ENCODE measurements around the gene STAT5A.
"Not testable (repeated sequence)": the region's sequence is repeated elsewhere in the genome, so short reads cannot be mapped to it uniquely, and the experiment has no call there.

DNA sequence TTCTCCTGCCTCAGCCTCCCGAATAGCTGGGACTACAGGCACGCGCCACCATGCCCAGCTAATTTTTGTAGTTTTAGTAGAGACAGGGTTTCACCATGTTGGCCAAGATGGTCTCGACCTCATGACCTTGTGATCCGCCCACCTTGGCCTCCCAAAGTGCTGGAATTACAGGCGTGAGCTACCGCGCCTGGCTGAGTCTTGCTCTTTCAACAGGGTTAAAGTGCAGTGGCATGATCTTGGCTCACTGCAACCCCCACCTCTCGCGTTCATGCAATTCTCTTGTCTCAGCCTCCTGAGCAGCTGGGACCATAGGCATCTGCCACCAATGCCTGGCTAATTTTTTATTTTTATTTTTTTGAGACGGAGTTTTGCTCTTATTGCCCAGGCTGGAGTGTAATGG is 43.1 kb upstream of the STAT5A start:
- TF ChIP-seq, protein P1, sequence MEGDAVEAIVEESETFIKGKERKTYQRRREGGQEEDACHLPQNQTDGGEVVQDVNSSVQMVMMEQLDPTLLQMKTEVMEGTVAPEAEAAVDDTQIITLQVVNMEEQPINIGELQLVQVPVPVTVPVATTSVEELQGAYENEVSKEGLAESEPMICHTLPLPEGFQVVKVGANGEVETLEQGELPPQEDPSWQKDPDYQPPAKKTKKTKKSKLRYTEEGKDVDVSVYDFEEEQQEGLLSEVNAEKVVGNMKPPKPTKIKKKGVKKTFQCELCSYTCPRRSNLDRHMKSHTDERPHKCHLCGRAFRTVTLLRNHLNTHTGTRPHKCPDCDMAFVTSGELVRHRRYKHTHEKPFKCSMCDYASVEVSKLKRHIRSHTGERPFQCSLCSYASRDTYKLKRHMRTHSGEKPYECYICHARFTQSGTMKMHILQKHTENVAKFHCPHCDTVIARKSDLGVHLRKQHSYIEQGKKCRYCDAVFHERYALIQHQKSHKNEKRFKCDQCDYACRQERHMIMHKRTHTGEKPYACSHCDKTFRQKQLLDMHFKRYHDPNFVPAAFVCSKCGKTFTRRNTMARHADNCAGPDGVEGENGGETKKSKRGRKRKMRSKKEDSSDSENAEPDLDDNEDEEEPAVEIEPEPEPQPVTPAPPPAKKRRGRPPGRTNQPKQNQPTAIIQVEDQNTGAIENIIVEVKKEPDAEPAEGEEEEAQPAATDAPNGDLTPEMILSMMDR (IDR thresholded peaks at IDR 0.05) = not testable (repeated sequence)
- not testable (repeated sequence) for TF ChIP-seq POLR2A (IDR thresholded peaks at IDR 0.05)

All from uterus (tissue), 2 donors.